Naive B cell (primary cell): Measurements from ENCODE around the gene EHD4. TPM values are rescaled to one million over a fixed set of nuclear protein-coding genes. Genes with fewer than 3 reads are reported as not detected.

Source experiments
- ATAC-seq, 2 donors: fragments of 150-1000 bp; cut with Tn5 transposase; 2 replicates each; pipeline ENCODE4 v1.10.0; 2021; ENCODE audit warnings: low read depth in 2 of 2, mild to moderate bottlenecking in 2 of 2, moderate library complexity in 2 of 2
- DNase-seq: peaks from one replicate; pipeline ENCODE4 v3.0.0; 2022
- H3K27ac Mint-ChIP-seq, 6 donors: one replicate each; pipeline ENCODE4 v1.8.0; 2020 to 2022; ENCODE audit warnings: mild to moderate bottlenecking in 6 of 6, mixed read lengths in 6 of 6, moderate library complexity in 5 of 6, inconsistent platforms in 2 of 6
- H3K27me3 Mint-ChIP-seq, 3 donors: one replicate each; pipeline ENCODE4 v1.8.0; 2021 to 2022; ENCODE audit warnings: mixed read lengths in 3 of 3, mild to moderate bottlenecking in 1 of 3
- H3K36me3 Mint-ChIP-seq, 2 donors: one replicate each; pipeline ENCODE4 v1.8.0; 2020 to 2022; ENCODE audit warnings: mixed read lengths in 2 of 2, inconsistent platforms in 1 of 2, mild to moderate bottlenecking in 1 of 2
- H3K4me1 Mint-ChIP-seq, 3 donors: one replicate each; pipeline ENCODE4 v1.8.0; 2020 to 2022; ENCODE audit warnings: mixed read lengths in 3 of 3, inconsistent platforms in 1 of 3, mild to moderate bottlenecking in 1 of 3, moderate library complexity in 1 of 3
- H3K4me3 Mint-ChIP-seq, 8 donors: one replicate each; pipeline ENCODE4 v1.8.0; 2020 to 2022; ENCODE audit warnings: mild to moderate bottlenecking in 8 of 8, mixed read lengths in 8 of 8, moderate library complexity in 8 of 8, inconsistent platforms in 2 of 8
- H3K9me3 Mint-ChIP-seq, 7 donors: one replicate each; pipeline ENCODE4 v1.8.0; 2020 to 2022; ENCODE audit warnings: mixed read lengths in 7 of 7, mild to moderate bottlenecking in 5 of 7, inconsistent platforms in 2 of 7, moderate library complexity in 1 of 7
- polyA plus RNA-seq, 6 donors: library from polyadenylated mRNA; unstranded; fragments of 300-500 nt; fragmentation: Illumina TruSeq; gene quantifications; one replicate each; pipeline ENCODE4 v1.2.3, GENCODE V29; 2021; ENCODE audit warnings: low read depth in 6 of 6

EHD4 gene
- polyA plus RNA-seq, 6 donors from 2014 or later: 4.1 to 9.2 (median 6.9) TPM

DNA sequence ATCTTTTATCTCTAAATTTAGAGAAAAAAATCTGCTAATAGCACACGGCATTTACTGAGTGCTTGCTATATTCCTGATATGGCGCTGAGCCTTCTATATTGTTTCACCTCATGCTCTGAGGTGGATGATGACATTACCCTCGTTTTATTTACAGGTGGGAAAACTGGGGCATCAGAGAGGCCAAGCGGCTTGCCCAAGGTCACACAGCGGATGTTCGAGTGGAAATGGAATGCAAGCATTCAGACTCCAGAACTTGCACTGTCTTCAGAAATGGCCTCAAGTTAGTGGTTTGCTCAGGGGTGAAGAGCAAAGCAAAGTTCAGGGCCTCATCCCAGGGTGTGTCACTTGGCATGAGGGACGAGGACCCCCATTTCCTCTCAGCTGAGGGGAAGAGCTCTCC is 17.3 kb downstream of the EHD4 start:
- DNase-seq (no peak), ATAC-seq (no peak)
- H3K27ac Mint-ChIP-seq: no peak overlapping the region
- H3K4me1 Mint-ChIP-seq: peaks cover 5 to 13% (median 7%) of the 10 kb centered on the region in 3 donors
- H3K27me3 Mint-ChIP-seq: no peaks in the 10 kb centered on the region
- no peaks in the 10 kb centered on the region for H3K9me3 Mint-ChIP-seq
- H3K36me3 Mint-ChIP-seq: peaks cover 5 to 8% of the 10 kb centered on the region in 2 donors
- H3K4me3 Mint-ChIP-seq: no peak overlapping the region

DNA sequence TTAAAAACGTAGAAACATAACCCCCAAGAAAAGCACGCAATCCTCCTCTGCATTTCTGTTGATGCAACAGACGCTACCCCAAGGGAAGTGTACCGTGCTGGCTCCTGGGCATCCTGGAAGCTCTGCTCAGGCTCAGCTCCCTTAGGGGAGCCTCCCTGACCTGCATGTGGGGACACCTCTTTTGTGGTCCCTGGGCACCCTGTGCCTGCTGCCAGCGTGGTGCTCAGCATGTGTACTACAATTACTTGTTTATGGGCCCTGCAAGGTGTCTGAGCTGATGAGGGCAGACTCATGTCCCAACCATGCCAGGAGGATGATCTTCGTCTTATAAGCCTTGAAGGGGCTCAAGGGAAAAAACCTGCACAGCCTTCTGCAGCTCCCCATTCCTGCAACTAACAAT is 18.3 kb downstream of the EHD4 start:
- Mint-ChIP-seq H3K27me3 (no peaks in the 10 kb centered on the region), H3K36me3 (peaks cover 5 to 8% of the 10 kb centered on the region in 2 donors), H3K27ac (peak overlapping the region in 2 of 6 donors; percentile 38 to 51), H3K4me1 (peaks cover 5 to 13% (median 7%) of the 10 kb centered on the region in 3 donors), H3K4me3 (no peak overlapping the region), H3K9me3 (no peaks in the 10 kb centered on the region)
- no peak for ATAC-seq
- no peak for DNase-seq

DNA sequence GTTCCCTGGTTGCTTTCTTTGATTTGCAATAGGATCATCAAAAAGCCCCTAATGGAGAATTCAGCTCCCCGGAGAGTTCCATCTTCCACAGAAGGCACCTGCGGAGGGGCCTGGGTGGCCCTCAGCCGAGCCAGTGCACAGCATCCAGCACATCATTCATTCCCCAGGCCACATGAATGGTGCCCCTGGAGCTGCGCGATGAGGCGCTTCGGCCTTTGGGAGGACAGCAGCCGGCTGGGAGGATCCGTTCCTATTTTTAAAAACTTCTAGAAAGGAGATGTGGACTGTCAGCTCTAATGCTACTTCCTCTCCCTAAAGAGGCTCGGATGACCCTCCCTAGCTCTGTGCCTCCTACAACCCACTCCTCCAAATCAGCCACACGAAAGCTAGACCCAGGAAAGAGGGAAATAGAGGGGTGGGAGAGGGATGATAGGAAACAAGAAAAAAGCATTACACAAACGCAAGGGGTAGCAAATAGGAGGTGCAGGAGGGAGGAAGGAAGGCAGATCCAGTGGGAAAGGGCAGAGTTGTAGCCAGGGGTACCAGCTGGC is 20.3 kb downstream of the EHD4 start:
- ATAC-seq (no peak), DNase-seq (no peak)
- Mint-ChIP-seq H3K27ac (peak overlapping the region in 1 of 6 donors; percentile 70), H3K27me3 (no peaks in the 10 kb centered on the region), H3K4me3 (peak overlapping the region in 1 of 8 donors; percentile 9), H3K9me3 (no peaks in the 10 kb centered on the region), H3K4me1 (peaks cover 0 to 5% (median 3%) of the 10 kb centered on the region in 3 donors), H3K36me3 (peaks cover 5 to 8% of the 10 kb centered on the region in 2 donors)

DNA sequence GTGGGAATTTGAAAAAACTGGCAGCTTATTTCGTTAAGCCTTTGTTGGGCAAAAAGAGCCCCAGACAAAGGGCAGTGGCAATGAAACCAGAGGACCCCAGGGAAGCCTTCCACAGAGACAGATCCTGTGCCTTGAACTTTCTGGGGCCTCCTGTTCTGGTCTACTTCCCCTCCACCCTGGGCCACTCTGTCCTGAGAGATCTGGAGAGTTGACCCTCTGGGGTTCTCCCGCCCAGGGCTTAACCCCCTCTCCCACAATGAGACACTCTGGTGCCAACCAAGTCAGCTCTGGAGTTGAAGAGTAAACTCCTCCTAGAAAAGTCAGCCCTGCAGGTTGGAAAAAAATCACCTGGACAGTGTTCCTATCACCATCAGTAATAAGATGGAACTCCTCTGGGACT is 20.8 kb downstream of the EHD4 start:
- H3K36me3 Mint-ChIP-seq: peaks cover 5 to 8% of the 10 kb centered on the region in 2 donors
- DNase-seq: no peak
- no peaks in the 10 kb centered on the region for H3K27me3 Mint-ChIP-seq
- no peaks in the 10 kb centered on the region for H3K9me3 Mint-ChIP-seq
- no peak for ATAC-seq
- H3K4me3 Mint-ChIP-seq: no peak overlapping the region
- peak overlapping the region in 1 of 6 donors; percentile 15 for H3K27ac Mint-ChIP-seq
- H3K4me1 Mint-ChIP-seq: peaks cover 0 to 3% (median 0%) of the 10 kb centered on the region in 3 donors

DNA sequence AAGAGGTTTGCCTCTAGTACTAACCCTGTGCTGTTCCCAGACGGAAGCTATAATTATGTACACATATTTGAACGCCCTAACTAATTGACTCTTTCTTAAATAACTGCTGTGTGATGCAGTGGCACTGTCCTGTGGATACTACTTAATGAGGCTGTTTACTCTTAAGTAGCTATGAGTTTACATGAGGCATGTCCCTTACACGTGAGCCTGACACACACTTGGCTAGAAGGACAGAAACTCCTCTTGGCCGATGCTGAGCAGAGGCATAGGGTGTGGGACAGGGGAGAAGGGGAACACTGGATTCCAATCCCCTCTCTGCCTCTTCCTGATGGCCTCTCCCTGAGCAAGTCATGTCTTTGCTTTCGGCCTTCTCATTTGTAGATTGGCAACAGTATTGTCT is 21.9 kb downstream of the EHD4 start:
- Mint-ChIP-seq H3K4me3 (no peak overlapping the region), H3K36me3 (peaks cover 5 to 8% of the 10 kb centered on the region in 2 donors), H3K27me3 (no peaks in the 10 kb centered on the region), H3K9me3 (no peaks in the 10 kb centered on the region), H3K4me1 (peaks cover 0 to 3% (median 0%) of the 10 kb centered on the region in 3 donors), H3K27ac (no peak overlapping the region)
- DNase-seq (no peak), ATAC-seq (no peak)

DNA sequence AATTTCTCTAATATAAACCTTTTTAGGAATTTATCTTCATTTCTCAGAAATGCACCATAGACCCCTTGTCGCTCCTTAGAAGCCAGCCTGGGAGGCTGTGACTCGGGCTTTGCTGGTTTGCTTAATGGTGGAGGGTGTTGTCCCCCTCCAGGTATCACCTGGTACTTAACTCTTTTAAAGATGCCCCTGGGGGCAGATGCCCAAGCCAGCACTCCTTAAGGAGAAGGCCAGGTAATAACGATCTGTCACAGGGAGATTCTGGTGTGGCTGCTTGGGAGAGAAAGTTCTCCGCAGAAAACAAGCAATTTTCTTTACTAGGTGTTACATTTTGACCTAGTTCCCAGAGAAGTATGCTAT is 22.3 kb downstream of the EHD4 start:
- ATAC-seq: no peak

DNA sequence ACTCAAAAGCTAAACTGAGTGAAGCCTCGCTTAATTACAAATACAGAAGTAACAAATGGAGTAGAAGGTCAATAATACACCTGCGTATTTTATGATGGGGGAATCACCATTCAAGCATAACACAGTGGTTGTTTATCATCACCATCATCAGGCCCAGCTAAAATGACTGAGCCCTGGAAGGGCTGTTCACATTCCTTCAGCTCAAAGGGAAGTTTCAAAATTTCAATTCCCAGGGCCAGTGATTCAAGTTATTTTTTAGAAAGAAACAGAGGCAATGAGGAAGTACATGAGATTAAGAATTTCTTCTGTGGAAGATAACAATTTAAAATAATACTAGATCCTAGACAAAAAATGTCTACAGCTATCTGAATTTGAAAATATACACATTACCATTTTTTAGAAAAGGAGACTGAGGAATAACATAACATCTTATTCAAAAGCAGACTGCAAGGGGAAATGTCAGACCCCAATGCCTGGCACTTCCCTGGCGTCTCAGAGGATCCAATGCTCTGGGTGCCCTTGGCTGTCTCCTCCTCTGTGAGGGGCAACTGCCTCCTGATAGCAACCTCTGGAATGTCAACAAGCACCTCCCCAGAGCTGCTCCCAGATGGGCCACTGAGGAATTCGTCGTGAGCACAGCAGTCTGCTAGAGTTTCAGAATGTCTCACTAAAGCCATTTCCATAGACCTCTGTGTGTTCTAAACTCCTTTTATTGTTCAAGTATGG is 22.8 kb downstream of the EHD4 start:
- H3K4me3 Mint-ChIP-seq: no peak overlapping the region

More for the DNA sequence above, 22.3 kb downstream of the EHD4 start:
- no peak overlapping the region for H3K4me3 Mint-ChIP-seq
- no peaks in the 10 kb centered on the region for H3K9me3 Mint-ChIP-seq
- H3K27ac Mint-ChIP-seq: no peak overlapping the region
- peaks cover 5 to 8% of the 10 kb centered on the region in 2 donors for H3K36me3 Mint-ChIP-seq
- no peaks in the 10 kb centered on the region for H3K27me3 Mint-ChIP-seq
- no peak for DNase-seq
- peaks cover 0 to 3% (median 0%) of the 10 kb centered on the region in 3 donors for H3K4me1 Mint-ChIP-seq

DNA sequence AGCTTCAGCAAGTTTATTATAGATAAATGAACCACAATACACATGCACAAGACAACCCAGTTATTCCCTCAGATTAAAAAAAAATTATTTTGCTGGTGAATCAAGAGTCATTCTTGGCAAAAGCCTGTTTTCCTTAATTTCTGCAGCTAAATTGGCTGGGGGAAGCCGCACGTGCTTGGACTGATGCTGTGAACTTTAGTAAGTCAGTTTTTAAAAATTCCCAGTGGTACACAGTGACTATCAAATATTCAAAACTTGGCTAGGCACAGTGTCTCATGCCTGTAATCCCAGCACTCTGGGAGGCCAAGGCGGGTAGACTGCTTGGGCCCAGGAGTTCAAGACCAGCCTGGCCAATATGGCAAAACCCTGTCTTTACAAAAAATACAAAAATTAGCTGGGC is 23.9 kb downstream of the EHD4 start:
- peaks cover 5 to 8% of the 10 kb centered on the region in 2 donors for H3K36me3 Mint-ChIP-seq
- H3K27ac Mint-ChIP-seq: peak overlapping the region in 1 of 6 donors; percentile 82
- no peaks in the 10 kb centered on the region for H3K9me3 Mint-ChIP-seq
- H3K27me3 Mint-ChIP-seq: no peaks in the 10 kb centered on the region
- ATAC-seq (no peak), DNase-seq (no peak)
- peaks cover 0 to 3% (median 0%) of the 10 kb centered on the region in 3 donors for H3K4me1 Mint-ChIP-seq
- no peak overlapping the region for H3K4me3 Mint-ChIP-seq

More for the DNA sequence above, 22.8 kb downstream of the EHD4 start:
- H3K4me1 Mint-ChIP-seq: peaks cover 0 to 3% (median 0%) of the 10 kb centered on the region in 3 donors
- H3K27ac Mint-ChIP-seq: peak overlapping the region in 2 of 6 donors; percentile 39 to 70
- no peak for ATAC-seq
- no peak for DNase-seq
- peaks cover 5 to 8% of the 10 kb centered on the region in 2 donors for H3K36me3 Mint-ChIP-seq
- no peaks in the 10 kb centered on the region for H3K27me3 Mint-ChIP-seq
- H3K9me3 Mint-ChIP-seq: no peaks in the 10 kb centered on the region

DNA sequence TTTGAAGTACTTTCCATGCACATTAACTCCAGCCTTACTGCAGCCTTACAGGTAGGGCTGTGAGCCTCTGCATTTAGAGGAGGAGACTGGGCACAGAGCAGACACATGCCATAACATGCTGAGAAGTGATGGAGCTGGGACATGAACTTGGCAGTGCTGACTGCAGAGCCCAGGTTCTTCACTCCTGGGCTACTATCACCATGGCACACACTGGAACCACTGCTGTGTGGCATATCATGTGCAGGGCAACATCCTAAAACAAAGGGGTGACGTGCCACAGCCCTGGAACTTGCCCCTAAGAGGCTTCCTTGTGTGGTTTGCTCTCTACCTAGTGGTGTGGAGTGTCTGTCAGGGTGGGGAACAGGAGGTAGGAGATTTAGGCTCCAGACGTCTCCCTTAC is 25.4 kb downstream of the EHD4 start:
- Mint-ChIP-seq H3K27ac (peak overlapping the region in 2 of 6 donors; percentile 81 to 88), H3K36me3 (peaks cover 2 to 7% of the 10 kb centered on the region in 2 donors), H3K4me3 (no peak overlapping the region), H3K27me3 (no peaks in the 10 kb centered on the region), H3K9me3 (no peaks in the 10 kb centered on the region), H3K4me1 (peaks cover 0 to 3% (median 0%) of the 10 kb centered on the region in 3 donors)
- DNase-seq (no peak), ATAC-seq (no peak)

DNA sequence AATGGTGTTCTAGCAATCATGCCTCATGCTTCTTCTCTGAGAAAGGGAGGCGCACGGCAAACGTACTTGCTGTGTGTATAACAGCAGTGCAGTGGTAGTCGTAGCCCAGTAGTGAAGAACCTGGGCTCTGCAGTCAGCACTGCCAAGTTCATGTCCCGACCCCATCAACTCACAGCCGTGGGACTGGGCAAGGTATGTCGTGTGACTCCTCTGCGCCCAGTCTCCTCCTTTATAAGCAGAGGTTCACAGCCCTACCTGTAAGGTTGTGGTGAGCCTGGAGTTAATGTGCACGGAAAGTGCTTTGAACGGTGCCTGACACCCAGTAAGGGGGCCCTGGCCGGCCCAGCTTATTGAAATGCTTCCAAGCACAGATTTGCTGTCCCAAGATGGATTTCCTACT is 26.6 kb downstream of the EHD4 start:
- no peak for ATAC-seq
- Mint-ChIP-seq H3K9me3 (no peaks in the 10 kb centered on the region), H3K4me1 (peaks cover 0 to 3% (median 0%) of the 10 kb centered on the region in 3 donors), H3K36me3 (peaks cover 0 to 12% of the 10 kb centered on the region in 2 donors), H3K27ac (no peak overlapping the region), H3K4me3 (no peak overlapping the region), H3K27me3 (no peaks in the 10 kb centered on the region)
- DNase-seq: no peak

DNA sequence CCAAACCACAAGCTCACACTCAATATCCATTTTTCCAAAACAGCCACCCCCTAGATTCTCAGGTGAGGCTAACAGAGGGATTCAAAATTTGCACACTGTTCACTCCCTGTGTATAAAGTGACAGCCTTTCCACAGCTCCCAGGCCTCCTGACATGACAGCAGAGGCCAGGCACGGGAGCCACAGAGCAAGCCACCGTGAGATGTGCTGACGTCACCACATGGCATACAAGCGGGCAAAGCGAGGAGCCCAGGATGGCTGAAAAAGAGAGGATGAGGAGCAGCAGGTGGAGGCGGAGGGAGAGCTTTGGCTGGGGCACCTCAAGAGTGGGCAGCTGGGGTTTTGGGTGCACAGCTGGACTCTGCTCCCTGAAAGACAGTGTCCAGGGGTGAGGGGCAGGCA is 27.1 kb downstream of the EHD4 start:
- no peak for ATAC-seq
- no peak for DNase-seq
- Mint-ChIP-seq H3K27me3 (no peaks in the 10 kb centered on the region), H3K36me3 (peaks cover 0 to 17% of the 10 kb centered on the region in 2 donors), H3K4me1 (peaks cover 0 to 3% (median 0%) of the 10 kb centered on the region in 3 donors), H3K27ac (peak overlapping the region in 2 of 6 donors; percentile 36 to 49), H3K4me3 (no peak overlapping the region), H3K9me3 (no peaks in the 10 kb centered on the region)

DNA sequence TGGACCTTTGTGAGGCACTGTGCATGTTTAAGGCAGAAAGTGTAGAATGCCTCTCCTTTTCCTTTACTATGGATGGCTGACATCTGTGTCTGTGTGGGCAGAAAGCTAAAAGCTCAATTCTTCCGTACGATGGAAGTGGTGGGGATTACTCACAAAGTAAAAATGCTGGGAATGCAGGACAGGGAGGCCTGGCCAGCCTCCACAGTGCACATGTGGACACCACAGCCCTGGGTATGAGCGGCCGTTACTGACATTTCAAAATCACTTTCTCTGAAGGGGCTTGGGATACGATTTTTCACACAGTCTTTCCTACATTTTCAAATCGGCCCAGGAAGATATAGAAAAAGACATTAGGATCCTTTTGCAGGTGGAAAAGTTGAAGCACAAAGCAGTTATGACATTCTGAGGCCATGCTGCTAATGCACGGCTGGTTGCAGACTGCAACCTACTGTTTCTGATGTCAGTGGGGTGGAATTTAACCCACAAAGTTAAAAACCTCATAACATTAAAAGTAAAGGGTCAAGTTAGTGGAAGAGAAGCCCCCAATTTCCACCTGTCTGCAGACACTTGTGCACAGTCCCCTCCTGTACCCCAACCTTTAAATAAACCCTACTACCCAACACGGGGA is 27.9 kb downstream of the EHD4 start:
- Mint-ChIP-seq H3K27me3 (no peaks in the 10 kb centered on the region), H3K9me3 (no peaks in the 10 kb centered on the region), H3K4me1 (peaks cover 0 to 3% (median 0%) of the 10 kb centered on the region in 3 donors), H3K36me3 (peaks cover 0 to 17% of the 10 kb centered on the region in 2 donors), H3K4me3 (no peak overlapping the region), H3K27ac (no peak overlapping the region)
- ATAC-seq (no peak), DNase-seq (no peak)

DNA sequence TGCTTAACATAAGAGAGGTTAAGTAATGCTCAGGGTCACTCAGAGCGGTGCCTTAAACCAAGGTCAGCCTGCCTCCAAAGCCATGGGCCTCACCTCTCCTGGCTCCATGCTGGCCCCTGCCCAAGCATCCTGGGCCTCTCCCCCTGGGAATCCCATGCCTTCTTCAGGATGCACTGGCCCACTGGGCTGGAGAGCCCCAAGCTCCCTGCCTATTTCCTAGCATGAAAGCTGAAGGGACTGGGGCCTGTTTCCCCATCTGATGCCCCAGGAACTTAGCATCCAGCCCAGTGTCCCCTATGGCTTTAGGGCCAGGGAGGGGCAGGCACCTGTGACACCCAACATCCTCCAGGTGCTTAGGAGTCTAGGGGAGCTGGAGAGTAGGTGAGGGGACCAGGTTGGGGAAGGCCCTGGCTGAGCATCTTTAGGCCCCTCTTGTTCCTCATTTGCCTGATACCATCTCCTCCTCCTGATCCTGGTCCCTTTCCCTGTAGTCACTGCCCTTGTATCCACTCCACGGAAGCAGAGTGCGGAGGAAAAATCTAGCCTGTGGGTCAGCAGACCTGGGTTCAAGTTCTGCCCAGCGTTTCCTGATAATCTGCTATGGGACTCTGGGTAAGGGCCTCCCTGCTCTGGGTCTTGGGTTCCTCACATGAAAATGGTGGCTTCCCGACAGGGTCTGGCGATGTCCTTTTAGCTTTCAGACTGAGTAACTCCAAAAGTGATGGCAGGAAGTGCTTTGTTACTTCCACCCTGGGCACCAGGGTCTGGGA is 28.6 kb downstream of the EHD4 start:
- H3K27me3 Mint-ChIP-seq: no peaks in the 10 kb centered on the region
- H3K27ac Mint-ChIP-seq: peak overlapping the region in 1 of 6 donors; percentile 53
- DNase-seq (no peak), ATAC-seq (no peak)
- H3K4me1 Mint-ChIP-seq: peaks cover 0 to 3% (median 0%) of the 10 kb centered on the region in 3 donors
- no peak overlapping the region for H3K4me3 Mint-ChIP-seq
- peaks cover 0 to 17% of the 10 kb centered on the region in 2 donors for H3K36me3 Mint-ChIP-seq
- no peaks in the 10 kb centered on the region for H3K9me3 Mint-ChIP-seq
